Vagina (tissue), 2 donors: Measurements from ENCODE around the gene CS. TPM values are rescaled to one million over a fixed set of nuclear protein-coding genes. Genes with fewer than 3 reads are reported as not detected.
"Not testable (repeated sequence)": the region's sequence is repeated elsewhere in the genome, so short reads cannot be mapped to it uniquely, and the experiment has no call there.

ENCODE experiments used
- DNase-seq, 2 donors: peaks; one replicate each; pipeline ENCODE4 v3.0.0-alpha.2; 2017; ENCODE audit errors: extremely low spot score in 2 of 2
- H3K27ac ChIP-seq: fragments of 200-600 bp; sonication (generic); one replicate; pipeline ENCODE4 v1.5.1; 2019
- H3K27me3 ChIP-seq: fragments of 200-600 bp; sonication (generic); one replicate; pipeline ENCODE4 v1.5.1; 2019
- H3K36me3 ChIP-seq, 2 donors: fragments of 200-600 bp; sonication (generic); one replicate each; pipeline ENCODE4 v1.5.1; 2017 to 2019
- H3K4me1 ChIP-seq: fragments of 200-600 bp; sonication (generic); one replicate; pipeline ENCODE4 v1.5.1; 2019
- H3K4me3 ChIP-seq, 2 donors: fragments of 200-600 bp; sonication (generic); 1 replicate in 1 of 2; 2 replicates in 1 of 2; pipeline ENCODE4 v1.5.1; 2016 to 2019
- H3K9me3 ChIP-seq: fragments of 200-600 bp; sonication (generic); one replicate; pipeline ENCODE4 v1.5.1; 2019
- POLR2A ChIP-seq, 2 donors: fragments of 450-650 bp; IDR thresholded peaks; one replicate each; pipeline ENCODE4 v1.6.1; 2017; ENCODE audit warnings: antibody characterized with exemption in 2 of 2, mild to moderate bottlenecking in 2 of 2, moderate library complexity in 2 of 2
- POLR2AphosphoS5 ChIP-seq, 2 donors: sonication (generic); formaldehyde crosslinking; IDR thresholded peaks; one replicate each; pipeline ENCODE4 v1.9.0; 2017; ENCODE audit warnings: antibody characterized with exemption in 2 of 2, mild to moderate bottlenecking in 2 of 2, low read depth in 1 of 2; ENCODE audit not compliant: insufficient read depth in 1 of 2
- intact Hi-C: fragments of 100-400 bp; cut with DNase I; formaldehyde crosslinking; loops from one replicate; pipeline ENCODE4 v1.15.1; 2023
- total RNA-seq: library from RNA; depleted of rRNA; stranded (reverse); fragments of >200 nt; gene quantifications from one replicate; pipeline ENCODE4 v1.2.3, GENCODE V29; 2016
- TF ChIP-seq, protein P1 (sequence below), 3 experiments: fragments of 450-650 bp in 2 of 3; fragments of 200-600 bp in 1 of 3; sonication (generic) in 1 of 3; IDR thresholded peaks; one replicate each; pipeline ENCODE4 v1.5.1; 2017 to 2019; ENCODE audit warnings: antibody characterized with exemption in 3 of 3, mild to moderate bottlenecking in 2 of 3, moderate library complexity in 2 of 3

CS gene
- total RNA-seq, 1 donor from 2014 or later = 140 TPM

DNA sequence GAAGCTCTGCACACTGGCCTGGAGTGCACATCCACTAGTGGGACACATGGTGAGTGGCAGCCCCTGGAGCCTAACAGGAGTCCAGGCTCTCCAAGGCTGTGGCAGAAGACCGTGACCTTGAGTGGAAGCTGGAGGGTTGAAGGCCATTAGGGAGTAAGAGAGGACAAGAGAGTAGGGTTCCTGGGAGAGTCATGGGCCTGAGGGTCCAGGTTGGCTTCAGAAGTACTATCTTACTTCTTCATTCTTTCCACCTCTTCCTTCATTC is 39.0 kb upstream of the CS start:
- Histone ChIP-seq H3K36me3 (peaks cover 0 to 22% of the 10 kb centered on the region in 2 donors), H3K27ac (no peak overlapping the region), H3K9me3 (no peaks in the 10 kb centered on the region), H3K4me1 (peaks cover 6% of the 10 kb centered on the region), H3K27me3 (no peaks in the 10 kb centered on the region), H3K4me3 (no peak overlapping the region)
- TF ChIP-seq, protein P1, sequence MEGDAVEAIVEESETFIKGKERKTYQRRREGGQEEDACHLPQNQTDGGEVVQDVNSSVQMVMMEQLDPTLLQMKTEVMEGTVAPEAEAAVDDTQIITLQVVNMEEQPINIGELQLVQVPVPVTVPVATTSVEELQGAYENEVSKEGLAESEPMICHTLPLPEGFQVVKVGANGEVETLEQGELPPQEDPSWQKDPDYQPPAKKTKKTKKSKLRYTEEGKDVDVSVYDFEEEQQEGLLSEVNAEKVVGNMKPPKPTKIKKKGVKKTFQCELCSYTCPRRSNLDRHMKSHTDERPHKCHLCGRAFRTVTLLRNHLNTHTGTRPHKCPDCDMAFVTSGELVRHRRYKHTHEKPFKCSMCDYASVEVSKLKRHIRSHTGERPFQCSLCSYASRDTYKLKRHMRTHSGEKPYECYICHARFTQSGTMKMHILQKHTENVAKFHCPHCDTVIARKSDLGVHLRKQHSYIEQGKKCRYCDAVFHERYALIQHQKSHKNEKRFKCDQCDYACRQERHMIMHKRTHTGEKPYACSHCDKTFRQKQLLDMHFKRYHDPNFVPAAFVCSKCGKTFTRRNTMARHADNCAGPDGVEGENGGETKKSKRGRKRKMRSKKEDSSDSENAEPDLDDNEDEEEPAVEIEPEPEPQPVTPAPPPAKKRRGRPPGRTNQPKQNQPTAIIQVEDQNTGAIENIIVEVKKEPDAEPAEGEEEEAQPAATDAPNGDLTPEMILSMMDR (IDR thresholded peaks at IDR 0.05) = no peak
- DNase-seq = no peak
- intact Hi-C loops = no loop called here

DNA sequence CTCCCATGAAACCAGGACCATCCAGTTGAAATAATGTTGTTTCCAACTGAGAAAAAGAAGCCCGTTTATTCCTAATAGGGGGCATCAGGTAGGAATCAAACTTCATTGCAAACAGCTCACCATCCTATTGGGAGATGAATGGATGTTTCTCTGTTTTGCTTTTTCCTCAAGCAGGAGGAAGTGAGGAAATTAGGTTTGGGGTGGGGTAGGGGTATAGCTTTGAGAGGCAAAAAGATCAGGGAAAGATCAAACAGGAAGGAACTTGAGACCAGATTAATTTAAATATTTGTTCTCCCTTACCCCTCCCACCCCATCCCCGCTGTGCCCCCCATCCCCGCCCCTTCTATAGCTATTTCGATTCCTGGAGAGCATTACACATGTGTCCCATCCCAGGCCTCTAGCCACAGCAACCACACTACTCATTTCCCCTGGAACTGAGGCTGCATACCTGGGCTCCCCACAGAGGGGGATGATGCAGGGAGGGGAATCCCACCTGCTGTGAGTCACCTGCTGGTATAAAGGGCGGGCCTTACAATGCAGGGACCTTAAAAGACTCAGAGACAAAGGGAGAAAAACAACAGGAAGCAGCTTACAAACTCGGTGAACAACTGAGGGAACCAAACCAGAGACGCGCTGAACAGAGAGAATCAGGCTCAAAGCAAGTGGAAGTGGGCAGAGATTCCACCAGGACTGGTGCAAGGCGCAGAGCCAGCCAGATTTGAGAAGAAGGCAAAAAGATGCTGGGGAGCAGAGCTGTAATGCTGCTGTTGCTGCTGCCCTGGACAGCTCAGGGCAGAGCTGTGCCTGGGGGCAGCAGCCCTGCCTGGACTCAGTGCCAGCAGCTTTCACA is 38.4 kb upstream of the CS start, which contains the start of gene IL23A:
Gene IL23A (plus strand): TSS at position 577 of the 850 bp plus-strand sequence. CDS start 161 bp downstream, at position 738.
- TF ChIP-seq POLR2A (IDR thresholded peaks at IDR 0.05) (no peak), POLR2AphosphoS5 (IDR thresholded peaks at IDR 0.05; ENCODE audit: insufficient read depth in 1 of 2, low read depth in 1 of 2) (no peak)
- TF ChIP-seq, protein P1 (IDR thresholded peaks at IDR 0.05) = no peak
- H3K36me3 ChIP-seq = peaks cover 0 to 18% of the 10 kb centered on the region in 2 donors
- H3K9me3 ChIP-seq = no peaks in the 10 kb centered on the region
- no peak within 1 kb of the TSS for H3K27ac ChIP-seq
- peaks cover 6% of the 10 kb centered on the region for H3K4me1 ChIP-seq
- no peak within 1 kb of the TSS for H3K4me3 ChIP-seq
- DNase-seq = no peak
- H3K27me3 ChIP-seq = no peaks in the 10 kb centered on the region
- intact Hi-C loops = no loop called here

DNA sequence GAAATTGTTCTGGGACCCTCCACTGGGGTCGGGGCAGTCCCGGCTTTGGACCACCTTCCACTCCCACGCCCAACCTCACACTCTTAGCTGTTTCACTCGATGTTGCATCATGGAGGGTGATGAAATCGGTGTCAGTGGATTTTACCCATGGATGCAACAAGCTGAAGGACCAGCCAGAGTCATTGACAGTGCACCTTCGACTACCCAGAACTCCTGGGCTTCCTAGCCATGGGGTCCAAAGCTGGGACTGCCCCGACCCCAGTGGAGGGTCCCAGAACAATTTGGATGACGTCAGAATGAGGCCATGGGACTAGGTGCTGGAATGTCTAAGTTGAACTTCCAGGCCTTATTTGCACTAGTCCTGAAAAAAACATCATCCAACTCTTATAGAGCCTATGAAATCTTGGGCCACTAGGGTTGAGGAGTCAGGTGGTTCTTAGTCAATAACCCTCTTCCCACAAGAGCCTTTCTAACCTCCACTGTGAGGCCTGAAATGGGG is 37.7 kb upstream of the CS start:
- Histone ChIP-seq H3K36me3 (peaks cover 0 to 11% of the 10 kb centered on the region in 2 donors), H3K9me3 (no peaks in the 10 kb centered on the region), H3K27ac (no peak overlapping the region), H3K4me3 (no peak overlapping the region), H3K4me1 (peaks cover 12% of the 10 kb centered on the region), H3K27me3 (no peaks in the 10 kb centered on the region)
- TF ChIP-seq POLR2A (IDR thresholded peaks at IDR 0.05) (no peak), POLR2AphosphoS5 (IDR thresholded peaks at IDR 0.05; ENCODE audit: insufficient read depth in 1 of 2, low read depth in 1 of 2) (no peak)
- TF ChIP-seq, protein P1 (IDR thresholded peaks at IDR 0.05) = no peak
- intact Hi-C loops = no loop called here
- DNase-seq = no peak

DNA sequence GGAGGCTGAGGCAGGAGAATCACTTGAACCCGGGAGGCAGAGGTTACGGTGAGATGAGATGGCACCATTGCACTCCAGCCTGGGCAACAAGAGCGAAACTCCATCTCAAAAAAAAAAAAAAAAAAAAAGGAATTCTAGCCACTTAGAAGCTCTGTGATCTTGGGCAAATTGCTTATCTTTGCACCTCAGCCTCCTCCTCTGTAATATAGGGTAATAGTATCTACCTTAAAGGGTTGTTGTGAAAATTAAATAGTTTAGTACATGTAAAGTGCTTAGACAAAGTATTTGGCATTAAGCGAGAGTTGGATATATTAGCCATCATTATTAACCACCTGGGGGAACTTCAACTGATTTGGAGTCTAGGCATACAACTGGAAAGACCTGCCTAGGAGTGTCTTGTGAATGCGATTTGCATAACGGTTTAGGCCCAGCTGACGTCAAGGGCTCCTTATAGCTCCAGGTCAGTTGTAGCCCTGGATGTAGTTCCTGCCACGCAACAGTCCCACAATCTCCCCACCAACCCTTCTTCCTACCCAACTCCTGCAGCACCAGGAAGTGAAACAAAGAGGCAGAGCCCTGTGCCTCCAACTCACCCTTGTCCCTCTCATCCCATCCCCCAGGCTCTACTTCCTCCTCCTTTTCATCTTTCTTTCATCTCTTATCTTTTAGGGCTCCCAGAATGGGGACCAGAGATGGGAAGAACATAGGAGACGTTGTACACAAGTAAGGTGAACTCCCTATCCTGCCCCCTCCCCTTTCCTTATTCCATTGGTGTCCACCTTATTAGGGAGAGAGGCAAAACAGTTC is 36.4 kb upstream of the CS start:
- DNase-seq = no peak
- TF ChIP-seq POLR2AphosphoS5 (IDR thresholded peaks at IDR 0.05; ENCODE audit: insufficient read depth in 1 of 2, low read depth in 1 of 2) (no peak), POLR2A (IDR thresholded peaks at IDR 0.05) (no peak)
- TF ChIP-seq, protein P1 (IDR thresholded peaks at IDR 0.05) = no peak

DNA sequence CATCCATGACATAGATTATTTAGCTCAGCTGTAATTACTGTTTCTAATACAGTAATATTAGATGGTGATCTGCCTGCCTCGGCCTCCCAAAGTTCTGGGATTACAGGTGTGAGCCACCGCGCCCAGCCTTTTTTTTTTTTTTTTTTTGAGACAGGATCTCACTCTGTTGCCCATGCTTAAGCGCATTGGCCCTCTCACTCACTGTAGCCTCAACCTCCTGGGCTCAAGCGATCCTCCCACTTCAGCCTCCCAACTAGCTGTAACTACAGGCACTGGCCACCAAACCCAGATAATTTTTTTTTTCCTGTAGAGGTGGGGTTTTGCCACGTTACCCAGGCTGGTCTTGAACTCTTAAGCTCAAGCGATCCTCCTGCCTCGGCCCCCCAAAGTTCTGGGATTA is 35.4 kb upstream of the CS start:
- DNase-seq, H3K4me3 ChIP-seq, H3K27ac ChIP-seq, H3K27me3 ChIP-seq, H3K36me3 ChIP-seq, H3K9me3 ChIP-seq, intact Hi-C loops: not testable (repeated sequence)
- H3K4me1 ChIP-seq = peaks cover 18% of the 10 kb centered on the region

More for the DNA sequence above, 36.4 kb upstream of the CS start:
- no peaks in the 10 kb centered on the region for H3K27me3 ChIP-seq
- H3K9me3 ChIP-seq = no peaks in the 10 kb centered on the region
- no peak overlapping the region for H3K4me3 ChIP-seq
- no peak overlapping the region for H3K27ac ChIP-seq
- peaks cover 18% of the 10 kb centered on the region for H3K4me1 ChIP-seq
- H3K36me3 ChIP-seq = no peaks in the 10 kb centered on the region
- intact Hi-C loops = no loop called here
